Testis (tissue), 3 donors: Measurements from ENCODE around the gene ENTHD1. TPM values are rescaled to one million over a fixed set of nuclear protein-coding genes. Genes with fewer than 3 reads are reported as not detected.

ENCODE experiments used
- DNase-seq: peaks from one replicate; pipeline ENCODE4 v3.0.0-alpha.2; 2019
- H3K27ac ChIP-seq, 2 donors: fragments of 200-600 bp; sonication (generic); one replicate each; pipeline ENCODE4 v1.5.1; 2019
- H3K27me3 ChIP-seq: fragments of 200-600 bp; sonication (generic); one replicate; pipeline ENCODE4 v1.5.1; 2019
- H3K36me3 ChIP-seq: fragments of 200-600 bp; sonication (generic); one replicate; pipeline ENCODE4 v1.5.1; 2017; ENCODE audit warnings: low read depth; ENCODE audit errors: missing control alignments
- H3K4me1 ChIP-seq: fragments of 200-600 bp; sonication (generic); one replicate; pipeline ENCODE4 v1.5.1; 2019
- H3K4me3 ChIP-seq, 2 donors: fragments of 200-600 bp; sonication (generic); one replicate each; pipeline ENCODE4 v1.5.1; 2017 to 2019
- H3K9me3 ChIP-seq: fragments of 200-600 bp; sonication (generic); one replicate; pipeline ENCODE4 v1.5.1; 2017
- CTCF ChIP-seq, 3 experiments: fragments of 450-650 bp in 2 of 3; fragments of 200-600 bp in 1 of 3; sonication (generic) in 1 of 3; IDR thresholded peaks; one replicate each; pipeline ENCODE4 v1.5.1; 2016 to 2019; ENCODE audit warnings: antibody characterized with exemption in 3 of 3, mild to moderate bottlenecking in 2 of 3, moderate library complexity in 1 of 3
- POLR2A ChIP-seq: fragments of 450-650 bp; IDR thresholded peaks from one replicate; pipeline ENCODE4 v1.6.1; 2017; ENCODE audit warnings: antibody characterized with exemption, mild to moderate bottlenecking, moderate library complexity
- WGBS, 2 donors: methylation state at CpG; one replicate each; pipeline ENCODE4 v1.1.5; 2018; 5-methylcytosine and 5-hydroxymethylcytosine counted together
- intact Hi-C: fragments of 100-400 bp; cut with DNase I; formaldehyde crosslinking; loops from one replicate; pipeline ENCODE4 v1.15.1; 2023; ENCODE audit warnings: low total_unique reads
- polyA plus RNA-seq: library from polyadenylated mRNA; stranded (reverse); fragments of 350-450 nt; fragmentation: Illumina TruSeq; extraction: RNeasy Lipid Tissue Mini Kit (QIAGEN cat#74804); gene quantifications from one replicate; pipeline ENCODE4 v1.2.3, GENCODE V29; 2014; ENCODE audit warnings: low read depth, low replicate concordance; ENCODE audit not compliant: insufficient read depth
- total RNA-seq, 2 donors: library from RNA; depleted of rRNA; stranded (reverse); fragments of >200 nt; gene quantifications; one replicate each; pipeline ENCODE4 v1.2.3, GENCODE V29; 2016

ENTHD1 gene
- total and polyA plus RNA-seq, 3 donors from 2014 or later = 10.9 to 21.1 (median 12.0) TPM

- intact Hi-C loops = no loop called here
- Histone ChIP-seq H3K9me3 (no peaks in the 10 kb centered on the region), H3K27me3 (no peaks in the 10 kb centered on the region), H3K4me1 (no peaks in the 10 kb centered on the region), H3K36me3 (no peaks in the 10 kb centered on the region), H3K27ac (no peak overlapping the region), H3K4me3 (no peak overlapping the region)
- TF ChIP-seq POLR2A (no peak), CTCF (IDR thresholded peaks at IDR 0.05) (no peak)
- 91 to 92% methylated on average over 3 of the region's 3 CpGs for WGBS, 2 donors
- no peak for DNase-seq
Observed at GRCh38 chr22:39939830-39940229, 46.3 kb upstream of the ENTHD1 start.

GRCh38 chr22:39938509-39939111 is 45.0 kb upstream of the ENTHD1 start:
- WGBS, 2 donors = 84 to 87% methylated on average over 14 of the region's 14 CpGs
- no peak for DNase-seq
- H3K4me1 ChIP-seq = no peaks in the 10 kb centered on the region
- intact Hi-C loops = no loop called here
- no peak for TF ChIP-seq CTCF (IDR thresholded peaks at IDR 0.05)
- TF ChIP-seq POLR2A = no peak
- H3K27me3 ChIP-seq = no peaks in the 10 kb centered on the region
- no peaks in the 10 kb centered on the region for H3K9me3 ChIP-seq
- no peaks in the 10 kb centered on the region for H3K36me3 ChIP-seq
- no peak overlapping the region for H3K4me3 ChIP-seq
- no peak overlapping the region for H3K27ac ChIP-seq

- Histone ChIP-seq H3K4me1 (no peaks in the 10 kb centered on the region), H3K36me3 (no peaks in the 10 kb centered on the region), H3K4me3 (no peak overlapping the region), H3K27ac (no peak overlapping the region), H3K27me3 (no peaks in the 10 kb centered on the region), H3K9me3 (no peaks in the 10 kb centered on the region)
- intact Hi-C loops = no loop called here
- WGBS, 2 donors = 76 to 91% methylated on average over 3 of the region's 3 CpGs
- TF ChIP-seq POLR2A (no peak), CTCF (IDR thresholded peaks at IDR 0.05) (no peak)
- no peak for DNase-seq
Observed at GRCh38 chr22:39937906-39938305, 44.3 kb upstream of the ENTHD1 start.

DNA sequence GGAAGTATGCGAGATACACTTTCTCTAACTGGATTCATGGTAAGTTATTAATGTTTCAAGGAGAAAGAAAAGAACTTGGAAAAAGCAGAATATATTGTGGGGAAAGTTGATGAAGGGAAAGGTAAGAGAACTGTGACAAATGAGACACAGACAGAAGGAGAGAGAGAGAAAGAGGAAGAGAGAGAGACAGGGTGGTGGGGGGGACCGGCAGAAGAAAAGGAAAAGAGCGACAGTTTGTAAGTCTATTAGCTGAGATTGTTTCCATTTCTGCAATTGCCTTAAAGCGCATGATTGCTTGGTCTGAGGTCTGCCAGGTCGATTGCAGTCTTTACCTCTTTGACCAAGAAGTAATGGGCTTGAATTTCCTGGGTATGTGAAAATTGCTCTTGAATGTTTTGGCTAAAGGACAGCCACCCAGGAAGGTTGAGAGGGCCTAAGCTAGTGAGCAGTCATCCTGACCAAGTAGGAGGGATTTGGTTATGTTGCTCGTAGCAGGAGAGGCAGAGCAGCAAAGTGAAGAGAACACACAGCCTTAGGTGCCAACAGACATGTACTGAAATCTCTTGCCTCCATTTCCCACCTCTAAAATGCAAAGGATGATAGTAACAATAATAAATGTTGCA is 43.1 kb upstream of the ENTHD1 start:
- intact Hi-C loops = no loop called here
- H3K27ac ChIP-seq = no peak overlapping the region
- WGBS, 2 donors = 82 to 83% methylated on average over 6 of the region's 6 CpGs
- no peak for DNase-seq
- no peaks in the 10 kb centered on the region for H3K36me3 ChIP-seq
- no peaks in the 10 kb centered on the region for H3K9me3 ChIP-seq
- H3K4me3 ChIP-seq = no peak overlapping the region
- no peaks in the 10 kb centered on the region for H3K4me1 ChIP-seq
- H3K27me3 ChIP-seq = no peaks in the 10 kb centered on the region
- no peak for TF ChIP-seq CTCF (IDR thresholded peaks at IDR 0.05)
- TF ChIP-seq POLR2A = no peak

- DNase-seq = no peak
- Histone ChIP-seq H3K4me1 (no peaks in the 10 kb centered on the region), H3K27ac (no peak overlapping the region), H3K36me3 (no peaks in the 10 kb centered on the region), H3K4me3 (no peak overlapping the region), H3K27me3 (no peaks in the 10 kb centered on the region), H3K9me3 (no peaks in the 10 kb centered on the region)
- TF ChIP-seq CTCF (IDR thresholded peaks at IDR 0.05) = no peak
- no peak for TF ChIP-seq POLR2A
- intact Hi-C loops = no loop called here
- WGBS, 2 donors = 70 to 72% methylated on average over 6 of the region's 6 CpGs
Observed at GRCh38 chr22:39935612-39936011, 42.1 kb upstream of the ENTHD1 start.
